Erythroblast (primary cell): ENCODE results near the gene UBE2F.

Source experiments
- DNase-seq, 2 experiments: peaks; one replicate each; lab custom pipeline; 2025; lab: John Stamatoyannopoulos, UW
- GATA1 ChIP-seq: IDR thresholded peaks from 2 replicates; pipeline ENCODE4 v1.6.1; 2011; ENCODE audit warnings: low read depth, mild to moderate bottlenecking, control low read depth, low read length, moderate library complexity
- POLR2A ChIP-seq: IDR thresholded peaks from 2 replicates; pipeline ENCODE4 v1.6.1; 2011; ENCODE audit warnings: mild to moderate bottlenecking, low read length

The UBE2F gene

DNA sequence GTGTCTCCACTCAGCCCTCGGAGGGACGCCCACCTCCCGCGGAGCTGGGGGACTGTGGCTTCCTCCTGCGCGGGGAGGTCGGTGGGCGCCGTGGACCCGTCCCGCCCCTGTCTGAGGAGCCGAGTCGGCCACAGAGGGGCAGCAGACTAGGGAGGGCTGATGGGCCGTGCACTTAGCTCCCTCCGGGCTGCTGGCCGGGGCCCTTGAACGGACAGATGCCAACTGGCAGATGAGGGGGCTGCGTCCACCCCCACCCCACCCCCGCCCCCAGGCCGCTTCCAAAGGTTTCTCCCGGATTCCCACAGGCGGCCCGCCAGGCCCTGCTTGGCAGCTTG, 10.4 kb upstream of the UBE2F start:
- DNase-seq = peak; percentile 45 to 55
- TF ChIP-seq POLR2A = no peak
- no peak for TF ChIP-seq GATA1

DNA sequence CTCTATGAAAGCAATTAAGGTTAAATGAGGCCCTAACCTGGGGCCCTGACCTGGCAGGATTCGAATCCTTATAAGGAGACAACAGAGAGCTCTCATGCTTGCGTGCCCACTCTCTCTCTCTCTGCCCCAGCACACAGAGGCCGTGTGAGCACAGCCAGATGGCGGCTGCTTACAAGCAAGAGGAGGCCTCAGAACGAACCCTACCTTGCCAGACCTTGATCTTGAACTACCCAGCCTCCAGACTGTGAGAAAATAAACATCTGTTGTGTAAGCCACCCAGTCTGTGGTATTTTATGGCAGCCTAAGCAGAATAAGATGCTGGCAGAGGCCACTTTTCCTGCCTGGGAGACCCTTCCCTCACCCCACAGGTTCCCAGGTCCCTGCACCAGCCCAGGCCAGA, 5.2 kb upstream of the UBE2F start:
- no peak for TF ChIP-seq GATA1
- no peak for TF ChIP-seq POLR2A
- DNase-seq = no peak

DNA sequence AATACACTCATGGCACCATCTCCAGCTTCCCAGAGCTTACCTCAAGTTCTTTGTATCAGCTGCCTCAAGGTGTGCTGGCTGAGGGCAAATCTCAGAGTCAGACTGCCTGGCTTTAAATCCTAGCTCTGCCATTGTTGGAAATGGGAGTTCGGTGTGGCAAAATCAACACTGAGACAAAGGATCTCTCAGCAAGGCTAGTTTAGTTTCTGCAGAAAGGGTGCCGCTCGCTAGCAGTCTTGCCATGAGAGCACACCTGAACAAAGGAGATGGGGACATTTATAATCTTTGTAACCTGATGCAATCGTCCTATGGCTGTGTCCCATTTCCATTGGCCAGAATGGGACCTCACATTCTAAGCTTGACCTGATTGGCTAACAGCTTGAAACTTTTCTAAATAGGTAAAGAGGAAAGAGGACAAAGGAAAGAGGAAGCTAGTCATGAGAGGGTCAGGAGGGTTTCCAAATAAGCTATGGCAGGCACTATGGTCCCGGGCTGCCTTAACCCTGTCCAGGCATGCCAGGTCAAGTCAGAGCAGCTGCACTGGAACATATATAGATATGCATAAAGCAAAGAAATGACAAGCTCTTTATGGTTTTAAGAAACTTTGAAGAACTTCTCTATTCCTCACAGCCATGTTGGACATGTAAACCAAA, 4.3 kb upstream of the UBE2F start:
- TF ChIP-seq GATA1 (no peak), POLR2A (no peak)
- peak; percentile 23 to 29 for DNase-seq

GRCh38 chr2:237963490-237963991, 3.3 kb upstream of the UBE2F start:
- peak in 1 of 2 experiments; percentile 61 for DNase-seq

GRCh38 chr2:237964194-237964577, 2.6 kb upstream of the UBE2F start:
- DNase-seq = peak; percentile 87 to 90
- TF ChIP-seq POLR2A = no peak
- no peak for TF ChIP-seq GATA1

DNA sequence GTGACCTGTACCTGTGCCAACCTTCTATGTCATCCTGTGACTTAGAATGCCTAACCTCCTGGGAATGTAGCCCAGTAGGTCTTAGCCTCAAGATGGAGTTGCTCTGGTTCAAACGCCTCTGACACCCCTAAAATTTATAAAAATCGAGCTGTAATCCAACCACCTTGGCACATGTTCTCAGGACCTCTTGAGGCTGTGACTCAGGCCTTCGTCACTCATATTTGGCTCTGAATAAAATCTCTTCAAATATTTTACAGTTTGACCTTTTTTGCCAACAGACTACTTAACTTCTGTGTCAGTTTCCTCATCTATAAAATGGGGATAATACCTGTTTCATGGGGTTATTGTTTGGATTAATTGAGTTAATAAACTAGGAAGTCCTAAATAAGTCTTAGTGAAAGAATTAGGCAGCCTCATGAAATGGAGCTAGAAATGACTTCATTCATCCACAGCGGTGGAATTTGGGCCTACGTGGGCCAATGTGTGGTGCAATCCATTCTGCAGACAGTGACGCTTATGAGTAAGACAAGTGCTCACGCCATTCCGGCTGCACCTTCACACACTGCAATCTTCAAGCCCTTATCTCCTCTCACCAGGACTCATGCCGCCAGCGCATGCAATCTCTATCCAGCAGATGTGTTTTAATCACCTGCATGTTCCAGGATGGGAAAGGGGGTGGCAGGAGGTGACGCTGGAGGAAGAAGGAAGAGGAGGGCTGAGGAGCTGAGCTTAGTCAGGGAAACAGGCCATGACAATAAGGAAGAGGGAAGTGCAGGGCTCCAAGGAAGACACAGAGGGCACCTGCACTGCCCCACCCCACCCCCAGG, 2.0 kb upstream of the UBE2F start:
- TF ChIP-seq POLR2A (peak; percentile 52), GATA1 (peak; percentile 89)
- DNase-seq = peak; percentile 97 to 99

DNA sequence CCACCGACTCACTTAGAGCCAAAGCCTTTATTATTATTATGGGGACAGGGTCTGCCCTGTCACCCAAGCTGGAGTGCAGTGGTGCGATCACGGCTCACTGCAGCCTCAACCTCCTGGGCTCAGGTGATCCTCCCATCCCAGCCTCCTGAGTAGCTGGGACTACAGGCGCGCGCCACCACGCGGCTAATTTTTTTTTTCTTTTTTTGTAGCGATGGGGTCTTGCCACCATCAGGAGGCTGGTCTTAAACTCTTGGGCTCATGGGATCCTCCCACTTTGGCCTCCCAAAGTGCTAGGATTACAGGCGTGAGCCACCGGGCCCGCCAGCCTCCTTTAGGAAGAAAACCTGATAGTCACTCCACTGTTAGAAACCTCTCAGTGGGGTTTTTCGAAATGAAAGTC, 970 bp upstream of the UBE2F start:
- DNase-seq = peak in 1 of 2 experiments; percentile 48

DNA sequence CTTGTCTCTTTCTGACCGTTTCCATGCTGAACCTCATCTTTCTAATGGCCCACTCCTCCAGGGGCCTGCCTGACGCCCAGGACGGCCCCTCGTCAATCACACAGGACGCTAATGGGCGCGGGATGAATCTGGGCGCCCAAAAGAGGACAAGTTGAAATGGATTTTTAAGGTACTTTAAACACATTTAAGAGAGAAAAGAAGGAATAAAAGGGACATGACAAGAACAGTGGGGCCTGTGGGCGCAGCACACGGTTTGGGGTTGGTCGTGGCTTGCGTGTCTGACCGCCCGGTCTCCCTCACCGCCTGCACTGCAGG, 607 bp upstream of the UBE2F start:
- TF ChIP-seq POLR2A (no peak), GATA1 (no peak)
- DNase-seq = no peak

GRCh38 chr2:237967463-237967951, 693 bp downstream of the UBE2F start:
- TF ChIP-seq GATA1 (no peak), POLR2A (no peak)
- DNase-seq = peak; percentile 35 to 57

DNA sequence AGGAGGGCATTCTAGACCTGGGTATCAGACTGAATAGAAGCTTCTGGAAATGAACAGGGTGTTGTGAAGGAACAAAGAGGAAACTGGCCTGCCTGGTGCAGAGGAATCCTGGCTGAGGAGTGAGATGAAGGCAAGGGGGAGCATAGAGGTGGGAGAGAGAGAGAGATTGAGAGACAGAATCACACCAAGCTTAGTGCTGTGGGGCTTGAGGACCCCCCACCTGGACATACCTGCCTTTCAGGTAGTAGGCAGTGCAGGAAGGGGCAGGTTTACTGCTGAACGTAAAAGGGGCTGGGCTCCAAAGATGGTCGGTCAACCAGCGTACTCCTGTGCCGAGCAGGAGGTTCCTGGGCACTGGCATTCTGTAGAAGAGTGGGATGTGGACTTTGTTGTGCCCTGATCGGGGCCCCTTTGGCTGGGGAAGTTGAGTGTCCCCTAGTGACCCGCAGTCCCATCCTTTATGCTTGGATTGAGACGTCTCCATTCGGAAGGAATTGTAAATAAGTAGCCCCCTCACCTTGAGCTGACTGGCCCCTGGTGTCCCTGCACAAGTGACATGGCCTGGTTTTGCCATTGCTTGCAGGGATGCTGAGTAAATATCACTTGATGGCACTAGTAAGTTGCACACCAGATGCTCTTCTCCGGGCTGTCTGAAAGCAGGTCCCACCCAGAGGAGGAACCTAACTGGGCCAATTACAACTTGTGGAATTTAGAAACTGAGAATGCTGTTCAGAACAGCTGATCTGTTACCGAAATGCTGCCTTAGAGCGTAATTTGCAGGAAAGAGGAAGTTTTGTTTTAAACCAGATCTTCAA, 1.4 kb downstream of the UBE2F start:
- TF ChIP-seq POLR2A (peak; percentile 71), GATA1 (no peak)
- peak; percentile 85 for DNase-seq

GRCh38 chr2:237971661-237972060, 4.8 kb downstream of the UBE2F start:
- TF ChIP-seq GATA1 (no peak), POLR2A (no peak)
- no peak for DNase-seq

DNA sequence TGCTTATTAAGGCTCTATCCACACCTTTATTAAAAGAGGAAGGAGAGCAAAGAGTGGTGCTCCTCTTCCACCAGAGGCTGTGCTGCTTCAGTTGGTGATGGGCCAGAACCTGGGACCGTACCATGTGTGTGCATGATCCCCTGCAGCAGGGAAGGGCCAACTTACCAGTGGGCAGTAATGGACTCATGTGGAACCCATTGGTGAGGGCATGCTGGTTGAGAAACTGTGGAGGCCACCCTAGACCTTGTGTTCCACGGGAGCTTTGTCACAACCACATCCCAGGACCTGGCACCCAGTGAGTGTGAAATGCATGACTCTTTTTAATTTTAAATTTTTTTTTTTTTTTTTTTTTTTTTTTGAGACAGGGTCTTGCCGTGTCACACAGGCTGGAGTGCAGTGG, 5.4 kb downstream of the UBE2F start:
- no peak for DNase-seq
- TF ChIP-seq GATA1 = no peak
- no peak for TF ChIP-seq POLR2A

GRCh38 chr2:237972936-237973335, 6.1 kb downstream of the UBE2F start:
- no peak for DNase-seq
- no peak for TF ChIP-seq POLR2A
- no peak for TF ChIP-seq GATA1

DNA sequence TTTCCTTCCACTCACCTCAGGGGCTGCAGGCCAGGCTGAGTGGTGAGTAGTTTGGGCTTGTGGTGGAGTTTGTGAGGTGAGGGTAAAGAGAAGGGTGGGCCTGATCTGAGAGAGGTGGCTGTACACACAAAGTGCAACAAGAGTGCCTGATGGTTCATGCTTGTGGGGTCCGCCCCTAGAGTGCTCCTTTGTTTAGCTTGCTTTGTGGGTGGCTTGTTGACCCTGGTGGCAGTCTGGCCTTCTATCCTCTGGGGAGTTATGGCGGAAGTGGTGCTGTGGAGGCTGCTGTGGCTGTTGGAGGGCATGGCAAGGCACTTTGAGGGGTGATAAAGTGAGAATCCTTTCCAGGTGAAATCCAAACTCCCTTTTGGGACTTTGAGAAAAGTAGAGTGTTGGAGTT, 10.6 kb downstream of the UBE2F start:
- no peak for DNase-seq
- TF ChIP-seq GATA1 (no peak), POLR2A (no peak)
